Measurements from ENCODE around the gene SLC26A6.

- TF ChIP-seq POLR2AphosphoS5 (IDR thresholded peaks at IDR 0.05; ENCODE audit: low read depth, low read length) (no peak), POLR2A (IDR thresholded peaks at IDR 0.05; ENCODE audit: low read depth, low read length) (no peak), TAF1 (IDR thresholded peaks at IDR 0.05; ENCODE audit: low read depth, low read length) (no peak), POU2F2 (IDR thresholded peaks at IDR 0.05; ENCODE audit: low read depth, low read length) (no peak), SPI1 (IDR thresholded peaks at IDR 0.05; ENCODE audit: low read depth, low read length) (no peak), PAX5 (IDR thresholded peaks at IDR 0.05; ENCODE audit: insufficient read depth, low read length, severe bottlenecking) (no peak)
These were observed 53.4 kb downstream of the SLC26A6 start for GRCh38 chr3:48581621-48582481.
